ENCODE results near the gene ZBTB7C.

The ZBTB7C gene

DNA sequence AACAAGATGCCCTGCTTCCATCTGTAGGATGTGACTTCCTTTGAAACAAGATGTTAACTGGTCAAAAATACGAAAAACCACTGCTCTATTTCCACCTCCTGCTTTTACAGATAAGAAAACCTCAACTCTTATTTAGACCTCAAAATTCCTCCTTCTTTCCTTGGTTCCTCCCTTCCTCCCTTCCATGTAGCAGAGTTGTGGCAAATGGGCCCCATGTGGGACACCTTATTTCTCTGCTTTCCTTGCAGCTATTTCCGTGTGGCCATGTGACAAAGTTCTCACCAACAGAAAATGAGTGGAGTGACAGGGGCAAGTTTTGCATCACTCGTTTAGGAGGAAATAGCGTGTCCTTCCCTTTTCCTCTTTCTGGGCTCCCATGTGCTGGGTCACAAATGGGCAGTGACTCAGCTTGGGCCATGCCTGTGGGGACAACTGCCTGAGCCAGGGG is 409.4 kb downstream of the ZBTB7C start:
- TF ChIP-seq, protein P1, sequence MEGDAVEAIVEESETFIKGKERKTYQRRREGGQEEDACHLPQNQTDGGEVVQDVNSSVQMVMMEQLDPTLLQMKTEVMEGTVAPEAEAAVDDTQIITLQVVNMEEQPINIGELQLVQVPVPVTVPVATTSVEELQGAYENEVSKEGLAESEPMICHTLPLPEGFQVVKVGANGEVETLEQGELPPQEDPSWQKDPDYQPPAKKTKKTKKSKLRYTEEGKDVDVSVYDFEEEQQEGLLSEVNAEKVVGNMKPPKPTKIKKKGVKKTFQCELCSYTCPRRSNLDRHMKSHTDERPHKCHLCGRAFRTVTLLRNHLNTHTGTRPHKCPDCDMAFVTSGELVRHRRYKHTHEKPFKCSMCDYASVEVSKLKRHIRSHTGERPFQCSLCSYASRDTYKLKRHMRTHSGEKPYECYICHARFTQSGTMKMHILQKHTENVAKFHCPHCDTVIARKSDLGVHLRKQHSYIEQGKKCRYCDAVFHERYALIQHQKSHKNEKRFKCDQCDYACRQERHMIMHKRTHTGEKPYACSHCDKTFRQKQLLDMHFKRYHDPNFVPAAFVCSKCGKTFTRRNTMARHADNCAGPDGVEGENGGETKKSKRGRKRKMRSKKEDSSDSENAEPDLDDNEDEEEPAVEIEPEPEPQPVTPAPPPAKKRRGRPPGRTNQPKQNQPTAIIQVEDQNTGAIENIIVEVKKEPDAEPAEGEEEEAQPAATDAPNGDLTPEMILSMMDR (IDR thresholded peaks at IDR 0.05; ENCODE audit: unreplicated experiment in 3 of 3), result no peak
- Mint-ChIP-seq H3K27ac (no peak overlapping the region), H3K36me3 (ENCODE audit: low read depth) (no peaks in the 10 kb centered on the region), H3K9me3 (no peaks in the 10 kb centered on the region), H3K4me1 (peaks cover 11% of the 10 kb centered on the region), H3K27me3 (ENCODE audit: low read depth) (peaks cover 3% of the 10 kb centered on the region), H3K4me3 (no peak overlapping the region)

GRCh38 chr18:47997338-47997780 is 411.8 kb downstream of the ZBTB7C start:
- H3K36me3 Mint-ChIP-seq (ENCODE audit: low read depth), result no peaks in the 10 kb centered on the region
- TF ChIP-seq, protein P1 (IDR thresholded peaks at IDR 0.05; ENCODE audit: unreplicated experiment in 3 of 3), result peak in 2 of 3 experiments; percentile 17 to 24
- H3K27ac Mint-ChIP-seq, result no peak overlapping the region
- H3K4me3 Mint-ChIP-seq, result no peak overlapping the region
- H3K27me3 Mint-ChIP-seq (ENCODE audit: low read depth), result peaks cover 7% of the 10 kb centered on the region
- H3K9me3 Mint-ChIP-seq, result no peaks in the 10 kb centered on the region
- peaks cover 28% of the 10 kb centered on the region for H3K4me1 Mint-ChIP-seq

DNA sequence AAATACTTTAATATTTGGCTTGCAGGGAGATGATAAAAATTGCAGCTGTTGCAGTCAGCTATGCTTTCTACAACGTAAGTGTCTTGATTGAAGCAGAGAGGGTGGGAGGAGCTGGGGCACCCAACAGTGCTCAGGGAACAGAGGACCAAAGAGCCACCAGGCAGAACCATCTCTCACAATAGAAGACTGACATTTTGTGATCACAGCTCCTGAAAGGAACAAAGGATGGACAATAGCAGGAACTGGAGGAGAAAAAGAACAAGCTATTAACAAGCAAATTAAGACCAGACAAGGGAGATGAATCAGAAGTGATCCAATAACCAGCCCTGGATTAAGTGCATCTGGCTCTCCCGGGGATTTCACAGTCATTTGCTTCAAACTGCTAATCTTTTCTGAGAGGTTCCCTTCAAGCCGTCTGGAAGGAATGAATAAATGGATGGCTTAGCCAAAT is 413.1 kb downstream of the ZBTB7C start:
- Mint-ChIP-seq H3K27ac (peak overlapping the region in 2 of 3 experiments; percentile 29 to 41), H3K9me3 (no peaks in the 10 kb centered on the region), H3K27me3 (ENCODE audit: low read depth) (peaks cover 7% of the 10 kb centered on the region), H3K36me3 (ENCODE audit: low read depth) (no peaks in the 10 kb centered on the region), H3K4me3 (no peak overlapping the region), H3K4me1 (peaks cover 34% of the 10 kb centered on the region)
- TF ChIP-seq, protein P1 (IDR thresholded peaks at IDR 0.05; ENCODE audit: unreplicated experiment in 3 of 3), result no peak

GRCh38 chr18:47995654-47996053 is 413.5 kb downstream of the ZBTB7C start:
- Mint-ChIP-seq H3K9me3 (no peaks in the 10 kb centered on the region), H3K27ac (peak overlapping the region in 2 of 3 experiments; percentile 29 to 41), H3K4me1 (peaks cover 36% of the 10 kb centered on the region), H3K4me3 (no peak overlapping the region), H3K36me3 (ENCODE audit: low read depth) (no peaks in the 10 kb centered on the region), H3K27me3 (ENCODE audit: low read depth) (peaks cover 7% of the 10 kb centered on the region)
- TF ChIP-seq, protein P1 (IDR thresholded peaks at IDR 0.05; ENCODE audit: unreplicated experiment in 3 of 3), result no peak

DNA sequence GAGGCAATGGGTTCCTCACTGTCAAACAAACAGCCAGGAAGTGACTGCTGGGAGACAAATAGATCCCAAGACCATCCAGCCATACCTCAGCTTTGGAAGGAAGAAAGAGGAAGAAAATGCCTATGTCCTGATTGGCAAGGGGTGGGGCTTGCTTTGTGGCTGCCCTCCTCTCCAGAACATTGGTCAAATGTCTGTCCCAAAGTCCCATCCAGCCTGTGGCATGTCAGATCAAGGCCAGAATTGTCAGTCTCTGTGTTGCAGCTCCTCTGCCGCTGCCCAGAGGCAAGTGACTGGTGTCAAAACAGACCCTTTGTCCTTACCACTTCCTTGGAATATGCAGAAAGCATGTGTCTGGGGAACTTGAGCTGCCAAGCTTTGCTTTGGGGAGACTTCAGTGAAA is 415.8 kb downstream of the ZBTB7C start:
- Mint-ChIP-seq H3K4me1 (peaks cover 43% of the 10 kb centered on the region), H3K27ac (peak overlapping the region; percentile 12 to 29 (median 26)), H3K27me3 (ENCODE audit: low read depth) (peaks cover 3% of the 10 kb centered on the region), H3K36me3 (ENCODE audit: low read depth) (no peaks in the 10 kb centered on the region), H3K4me3 (no peak overlapping the region), H3K9me3 (no peaks in the 10 kb centered on the region)
- TF ChIP-seq, protein P1 (IDR thresholded peaks at IDR 0.05; ENCODE audit: unreplicated experiment in 3 of 3), result no peak

DNA sequence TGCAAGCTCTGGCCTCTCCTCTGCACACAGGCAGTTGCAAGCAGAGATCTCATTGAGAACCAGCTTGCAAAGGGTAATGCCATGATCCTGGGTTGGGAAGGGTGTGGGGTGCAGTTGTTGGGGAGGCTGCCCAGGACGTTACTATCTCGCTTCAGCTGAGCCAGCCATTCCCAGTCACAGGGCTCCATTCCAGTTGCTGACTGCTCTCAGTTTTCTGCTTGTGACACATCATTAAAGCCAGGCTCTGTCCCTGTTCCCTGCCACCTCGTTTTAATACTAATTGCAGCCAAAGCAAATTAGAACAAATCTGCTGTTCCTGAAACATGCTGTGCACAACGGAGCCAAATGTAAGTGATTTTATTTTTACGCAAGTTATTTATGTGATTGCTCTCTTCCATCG is 416.2 kb downstream of the ZBTB7C start:
- Mint-ChIP-seq H3K4me3 (no peak overlapping the region), H3K27ac (peak overlapping the region in 1 of 3 experiments; percentile 26), H3K27me3 (ENCODE audit: low read depth) (peaks cover 5% of the 10 kb centered on the region), H3K4me1 (peaks cover 44% of the 10 kb centered on the region), H3K36me3 (ENCODE audit: low read depth) (no peaks in the 10 kb centered on the region), H3K9me3 (no peaks in the 10 kb centered on the region)
- TF ChIP-seq, protein P1 (IDR thresholded peaks at IDR 0.05; ENCODE audit: unreplicated experiment in 3 of 3), result no peak

Data from nephron (organoid).